DND-41 (cell line): Measurements from ENCODE around the gene SNF8.

ENCODE experiments used
- CTCF ChIP-seq: IDR thresholded peaks from 2 replicates; pipeline ENCODE4 v1.5.1; 2012; ENCODE audit warnings: borderline replicate concordance, low read length, moderate library complexity, mild to moderate bottlenecking; ENCODE audit not compliant: poor library complexity, severe bottlenecking; ENCODE audit errors: extremely low read depth
- EZH2 ChIP-seq: IDR thresholded peaks from 3 replicates; pipeline ENCODE4 v1.6.1; 2012; ENCODE audit warnings: borderline replicate concordance, low read depth, mild to moderate bottlenecking, moderate library complexity, low read length, inconsistent platforms; ENCODE audit not compliant: severe bottlenecking

- TF ChIP-seq CTCF (no peak), EZH2 (no peak)
Observed at GRCh38 chr17:48892940-48893645, 51.5 kb downstream of the SNF8 start.
